K562 (cell line): ENCODE measurements around the gene LRMDA. TPM values are rescaled to one million over a fixed set of nuclear protein-coding genes. Genes with fewer than 3 reads are reported as not detected.

Source experiments
- ATAC-seq: fragments of 200-7000 bp; cut with Tn5 transposase; 3 replicates; pipeline ENCODE4 v1.9.1; 2020; ENCODE audit warnings: moderate library complexity
- BruUV-seq: library from RNA; stranded (reverse); fragments of 400-500 nt; replicated peaks from 2 replicates; lab custom pipeline; 2021; lab: Mats Ljungman, UMichigan
- CTCF ChIA-PET: fragments of 300-600 bp; formaldehyde crosslinking; extraction: SDS; loops from one replicate; lab custom pipeline; 2021; ENCODE audit warnings: low intra/inter-chr PET ratio; lab: Yijun Ruan, JAX
- POLR2A ChIA-PET: fragments of 300-600, 350-650 bp; sonication (Branson Sonifier 250); formaldehyde crosslinking; extraction: SDS; loops from one replicate; lab custom pipeline; 2021; ENCODE audit warnings: antibody characterized with exemption, inconsistent platforms; lab: Yijun Ruan, JAX
- DNase-seq, 4 experiments: peaks; one replicate each; pipeline versions ENCODE4 v3.0.0 to v3.0.0-alpha.2; 2011 to 2018; ENCODE audit warnings: low spot score in 3 of 4, mixed read lengths in 3 of 4; ENCODE audit errors: extremely low read depth in 1 of 4
- FAIRE-seq: peaks from 2 replicates; lab custom pipeline; 2011; peaks lifted over from hg19 to GRCh38; lab: Jason Lieb, UNC
- H2AFZ ChIP-seq: 2 replicates; pipeline ENCODE4 v1.6.0; 2011; ENCODE audit warnings: low read depth, low read length, control low read depth, inconsistent platforms
- H3K27ac ChIP-seq: fragments of 200-600 bp; 3 replicates; pipeline ENCODE4 v1.8.0; 2011; ENCODE audit warnings: low read depth, mild to moderate bottlenecking, control low read depth, inconsistent platforms, low read length, moderate library complexity, mixed read lengths; ENCODE audit errors: extremely low read depth
- H3K27me3 ChIP-seq, 2 experiments: fragments of 300-600 bp in 1 of 2; 2 replicates in 1 of 2; 3 replicates in 1 of 2; pipeline versions ENCODE4 v1.6.0 to v1.8.0; 2011; ENCODE audit warnings: inconsistent platforms in 2 of 2, low read length in 2 of 2, mild to moderate bottlenecking in 1 of 2, mixed read lengths in 1 of 2, moderate library complexity in 1 of 2; ENCODE audit not compliant: control insufficient read depth in 2 of 2, insufficient read depth in 2 of 2
- H3K36me3 ChIP-seq: fragments of 300-600 bp; 3 replicates; pipeline ENCODE4 v1.8.0; 2011; ENCODE audit warnings: mild to moderate bottlenecking, low read length, inconsistent platforms; ENCODE audit not compliant: control insufficient read depth, insufficient read depth
- H3K4me1 ChIP-seq, 2 experiments: fragments of 200-600 bp in 1 of 2; replicated peaks in 1 of 2; 2 replicates in 1 of 2; 3 replicates in 1 of 2; pipeline versions ENCODE4 v1.5.1 to v1.8.0; 2011; ENCODE audit warnings: inconsistent platforms in 2 of 2, low read length in 2 of 2, mild to moderate bottlenecking in 1 of 2, mixed read lengths in 1 of 2, moderate library complexity in 1 of 2; ENCODE audit not compliant: control insufficient read depth in 2 of 2, insufficient read depth in 2 of 2
- H3K4me2 ChIP-seq: 2 replicates; pipeline ENCODE4 v1.6.1; 2011; ENCODE audit warnings: low read length, control low read depth, inconsistent platforms, mixed read lengths; ENCODE audit not compliant: insufficient read depth
- H3K4me3 ChIP-seq: fragments of 200-600 bp; sonication (generic), shearing (Covaris generic); 2 replicates; pipeline ENCODE4 v1.5.1; 2016; ENCODE audit warnings: control low read depth, inconsistent platforms
- H3K79me2 ChIP-seq: fragments of 200-600 bp; 3 replicates; pipeline ENCODE4 v1.8.0; 2011; ENCODE audit warnings: low read length, inconsistent platforms; ENCODE audit not compliant: control insufficient read depth, insufficient read depth
- H3K9ac ChIP-seq, 2 experiments: 2 replicates each; pipeline versions ENCODE4 v1.6.0 to v1.6.1; 2011; ENCODE audit warnings: low read depth in 2 of 2, low read length in 2 of 2, control low read depth in 1 of 2, inconsistent platforms in 1 of 2, mild to moderate bottlenecking in 1 of 2, mixed read lengths in 1 of 2; ENCODE audit not compliant: insufficient read depth in 1 of 2
- H3K9me1 ChIP-seq: one replicate; pipeline ENCODE4 v1.6.0; 2011; ENCODE audit warnings: inconsistent platforms, mild to moderate bottlenecking, low read length, moderate library complexity; ENCODE audit not compliant: control insufficient read depth, insufficient read depth
- H3K9me3 ChIP-seq: replicated peaks from 2 replicates; pipeline ENCODE4 v1.5.1; 2011; ENCODE audit warnings: low read depth, low read length, inconsistent platforms; ENCODE audit not compliant: control insufficient read depth, insufficient read depth
- H4K20me1 ChIP-seq: replicated peaks from 2 replicates; pipeline ENCODE4 v1.6.1; 2011; ENCODE audit warnings: low read length, inconsistent platforms, mixed read lengths; ENCODE audit not compliant: control insufficient read depth, insufficient read depth
- CUX1 ChIP-seq: fragments of 200-800 bp; sonication (Bioruptor generic); IDR thresholded peaks from 2 replicates; pipeline ENCODE4 v1.6.1; 2016; ENCODE audit warnings: missing genetic modification characterization, missing compliant biosample characterization
- EZH2 ChIP-seq: IDR thresholded peaks from 2 replicates; pipeline ENCODE4 v1.6.1; 2012; ENCODE audit warnings: low read depth, mild to moderate bottlenecking, inconsistent platforms, low read length, borderline replicate concordance
- FOXA3 ChIP-seq, 2 experiments: fragments of 450-650 bp in 1 of 2; sonication (generic) in 1 of 2; formaldehyde crosslinking; IDR thresholded peaks in 1 of 2; conservative IDR thresholded peaks in 1 of 2; 2 replicates each; pipeline versions ENCODE4 v1.4.0 to v1.8.0; 2020 to 2022; ENCODE audit warnings: mild to moderate bottlenecking in 2 of 2, missing genetic modification reagents in 1 of 2
- KDM2B ChIP-seq: fragments of 250-450 bp; sonication (Bioruptor Pico); IDR thresholded peaks from 2 replicates; pipeline ENCODE4 v1.8.0; 2021; ENCODE audit warnings: mild to moderate bottlenecking, moderate library complexity
- MXD1 ChIP-seq: fragments of 250-450 bp; sonication (Bioruptor Pico); IDR thresholded peaks from 2 replicates; pipeline ENCODE4 v1.8.0; 2021; ENCODE audit warnings: borderline replicate concordance, mild to moderate bottlenecking, moderate library complexity; ENCODE audit not compliant: poor library complexity, severe bottlenecking
- NFIC ChIP-seq: fragments of 450-650 bp; IDR thresholded peaks from 2 replicates; pipeline ENCODE4 v1.6.1; 2017; ENCODE audit warnings: mild to moderate bottlenecking, inconsistent platforms
- TCF7L2 ChIP-seq: fragments of 150-350 bp; IDR thresholded peaks from 2 replicates; pipeline ENCODE4 v1.6.1; 2016; ENCODE audit warnings: low read depth, mild to moderate bottlenecking, low read length, moderate library complexity
- WGBS: fragments of 100-300 bp; shearing (Covaris generic); methylation state at CpG from one replicate; pipeline ENCODE4 v1.1.6; 2016; ENCODE audit warnings: low coverage, mixed read lengths; ENCODE audit not compliant: insufficient coverage; ENCODE audit errors: missing lambda C conversion rate; 5-methylcytosine and 5-hydroxymethylcytosine counted together
- in situ Hi-C: fragments of 300-500 bp; cut with MboI; formaldehyde crosslinking; loops from 4 replicates; pipeline ENCODE4 v1.15.0; 2018; ENCODE audit warnings: inconsistent platforms, mixed read lengths
- intact Hi-C: fragments of 100-400 bp; cut with micrococcal nuclease; formaldehyde crosslinking; loops from 2 replicates; pipeline ENCODE4 v1.14.2; 2022
- polyA plus RNA-seq, 8 experiments: library from polyadenylated mRNA; depleted of rRNA in 4 of 8; stranded (reverse) in 5 of 8; unstranded in 3 of 8; fragments of >200 nt; fragmentation: Nextera tagmentation in 2 of 8; fragmentation: Illumina TruSeq in 1 of 8; extraction: Ambion mirVana in 2 of 8; extraction: Trizol in 1 of 8; gene quantifications; 2 replicates each; pipeline versions ENCODE4 v1.2.1 to v1.2.3, GENCODE V29; 2011 to 2014; ENCODE audit warnings: inconsistent platforms in 1 of 8, missing spikeins in 1 of 8
- total RNA-seq, 7 experiments: library from RNA; depleted of rRNA in 6 of 7; stranded (reverse); fragments of >200 nt in 6 of 7; fragmentation: Illumina TruSeq in 2 of 7; extraction: Trizol in 2 of 7; gene quantifications; 2 replicates each; pipeline versions ENCODE4 v1.2.1 to v1.2.3, GENCODE V29; 2011 to 2021; ENCODE audit warnings: low replicate concordance in 1 of 7

The LRMDA gene
- total and polyA plus RNA-seq, 9 of the 15 experiments (the other 6 are each of a cell fraction or from before 2014, with no cell fraction given): 0.25 TPM; not detected in 8

DNA sequence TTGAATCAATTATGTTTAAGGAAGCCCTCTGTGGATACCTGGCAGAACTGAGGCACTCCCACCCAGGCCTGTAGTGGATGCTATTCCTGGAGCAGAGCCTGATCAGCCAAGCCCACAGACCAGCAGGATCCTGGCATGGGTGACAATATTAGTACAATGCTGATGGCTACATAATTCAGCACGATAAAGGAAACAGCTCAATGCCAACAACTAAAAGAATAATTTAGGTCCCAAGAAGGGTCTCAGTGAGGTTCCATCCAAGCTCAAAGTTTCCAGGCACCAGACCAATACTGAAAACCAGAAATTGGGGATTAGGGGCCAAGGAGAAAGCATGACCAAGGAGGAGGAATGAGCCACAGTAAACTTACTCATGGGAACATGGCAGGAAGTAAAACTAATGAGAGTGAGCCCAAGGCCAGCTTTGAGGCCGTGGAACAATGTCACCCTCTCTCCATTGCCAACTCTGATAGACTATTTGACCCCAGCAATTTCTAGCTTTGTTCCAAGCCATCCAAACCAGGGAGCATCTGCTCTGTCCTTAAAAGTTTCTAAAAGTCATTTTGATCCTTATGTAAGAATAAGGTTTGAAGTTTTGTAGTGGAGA lies 1123.7 kb downstream of the LRMDA start (continued):
- TF ChIP-seq CUX1 (CRISPR knock-in tag) (no peak), MXD1 (CRISPR knock-in tag) (no peak), EZH2 (no peak)

- ChIA-PET CTCF (no interaction called here), POLR2A (no interaction called here)
- Histone ChIP-seq H3K9me1 (no peaks in the 10 kb centered on the region), H3K4me3 (no peak overlapping the region), H3K27me3 (no peaks in the 10 kb centered on the region), H3K4me2 (no peak overlapping the region), H3K9me3 (no peaks in the 10 kb centered on the region), H3K27ac (no peak overlapping the region), H4K20me1 (no peaks in the 10 kb centered on the region), H3K4me1 (no peaks in the 10 kb centered on the region), H2AFZ (no peak overlapping the region), H3K79me2 (no peaks in the 10 kb centered on the region), H3K36me3 (no peaks in the 10 kb centered on the region), H3K9ac (no peak overlapping the region)
- BruUV-seq: no TSS peak
- TF ChIP-seq NFIC (no peak), KDM2B (CRISPR knock-in tag) (no peak), TCF7L2 (no peak), FOXA3 (CRISPR knock-in tag; conservative IDR thresholded peaks at IDR 0.05 in 1 of 2, IDR thresholded peaks at IDR 0.05 in 1 of 2) (no peak)
- 2% methylated on average over 4 of the region's 4 CpGs for WGBS
- intact Hi-C loops (no loop called here), in situ Hi-C loops (no loop called here)
- FAIRE-seq (no peak), ATAC-seq (no peak), DNase-seq (no peak)
Observed at GRCh38 chr10:76557366-76557765, 1125.9 kb downstream of the LRMDA start.
